Embryonic facial prominence (tissue), 1 donor: ENCODE data around the gene ARMH3.

Experiments used
- DNase-seq: peaks from one replicate; pipeline ENCODE4 v3.0.0-alpha.2; 2016; ENCODE audit errors: extremely low spot score

The ARMH3 gene

GRCh38 chr10:101895781-101896180 is 160.2 kb downstream of the ARMH3 start:
- DNase-seq = no peak

DNA sequence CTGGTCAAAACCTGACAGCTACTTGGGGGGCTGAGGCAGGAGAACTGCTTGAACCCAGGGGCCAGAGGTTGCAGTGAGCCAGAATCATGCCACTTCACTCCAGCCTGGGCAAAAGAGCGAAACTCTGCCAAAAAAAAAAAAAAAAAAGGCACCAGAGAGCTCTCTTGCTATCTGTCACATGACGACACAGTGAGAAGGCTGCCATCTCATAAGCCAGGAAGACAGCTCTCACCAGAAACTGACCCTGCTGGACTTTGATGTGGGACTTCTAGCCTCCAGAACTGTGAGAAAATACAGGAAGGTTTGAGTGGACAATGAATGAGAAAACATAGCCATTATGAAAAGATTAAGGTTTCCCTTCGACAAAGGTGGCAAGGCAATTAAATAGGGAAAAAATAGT is 161.2 kb downstream of the ARMH3 start:
- no peak for DNase-seq

DNA sequence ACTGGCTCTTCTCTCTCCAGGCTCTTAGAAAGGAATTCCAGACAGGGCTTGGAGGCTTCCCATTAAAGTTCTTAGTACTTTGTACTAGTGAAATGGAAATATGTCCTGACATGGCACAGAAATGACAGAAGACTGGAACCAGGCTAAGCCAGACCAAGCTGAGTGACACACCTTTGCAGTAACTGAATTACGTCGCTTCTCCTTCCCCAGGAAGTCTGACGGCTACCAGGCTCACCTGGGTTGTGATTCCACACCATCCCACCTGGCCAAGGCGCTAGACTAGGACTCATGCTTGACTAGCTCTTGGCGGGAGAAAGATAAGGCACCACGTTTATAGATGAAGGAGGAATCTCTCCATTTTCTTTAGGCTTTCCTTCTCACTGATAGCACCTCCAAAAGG is 161.7 kb downstream of the ARMH3 start:
- DNase-seq = no peak

GRCh38 chr10:101893510-101894120 is 162.4 kb downstream of the ARMH3 start:
- no peak for DNase-seq

- DNase-seq = no peak
These were observed 163.1 kb downstream of the ARMH3 start for GRCh38 chr10:101892782-101893391.

DNA sequence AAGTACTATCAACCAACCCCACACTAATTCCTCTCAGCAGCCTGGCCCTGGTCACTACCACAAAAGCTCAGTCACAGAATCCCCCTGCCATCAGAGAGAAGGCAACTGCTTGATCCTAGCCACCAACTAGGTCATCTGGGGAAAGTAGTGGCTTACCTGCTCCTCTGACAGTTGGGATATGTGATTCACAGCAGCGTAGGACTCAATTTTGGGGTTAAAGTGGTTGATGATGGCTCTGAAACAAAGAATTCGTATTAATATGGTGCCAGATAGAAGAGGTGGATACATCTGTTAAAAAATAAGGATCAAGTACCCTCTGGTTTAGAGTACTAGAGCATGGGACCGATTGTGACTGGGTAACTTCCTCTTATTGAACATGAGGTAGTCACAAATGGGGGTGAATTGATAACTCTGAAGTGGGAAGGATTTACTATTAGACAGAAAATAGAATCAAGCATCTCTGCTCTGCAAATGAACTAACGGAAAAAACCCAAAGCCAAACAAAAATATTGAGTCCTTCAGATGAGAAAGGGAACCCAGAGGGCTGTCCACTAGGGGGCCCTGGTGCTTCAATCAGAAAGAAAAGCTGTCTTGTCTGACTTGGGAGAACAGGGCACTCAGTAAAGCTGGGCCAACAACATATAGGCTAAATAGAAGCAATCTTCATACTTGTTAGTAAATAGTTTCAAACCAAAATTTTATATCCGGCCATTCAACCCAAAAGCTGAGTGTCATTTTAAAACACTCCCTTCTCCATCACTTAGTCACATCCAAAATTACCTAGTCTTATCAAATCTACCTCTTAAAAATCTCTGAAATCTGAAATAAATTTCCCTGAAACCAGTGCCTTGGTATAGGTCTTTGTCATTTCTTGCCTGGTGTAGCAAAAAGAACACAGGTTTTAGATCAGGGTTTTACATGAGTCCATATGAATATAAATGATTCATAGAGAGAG is 166.4 kb downstream of the ARMH3 start:
- no peak for DNase-seq

- DNase-seq = no peak
These were observed 167.6 kb downstream of the ARMH3 start for GRCh38 chr10:101888251-101888949.

- DNase-seq = no peak
These were observed 168.2 kb downstream of the ARMH3 start for GRCh38 chr10:101887775-101888174.

DNA sequence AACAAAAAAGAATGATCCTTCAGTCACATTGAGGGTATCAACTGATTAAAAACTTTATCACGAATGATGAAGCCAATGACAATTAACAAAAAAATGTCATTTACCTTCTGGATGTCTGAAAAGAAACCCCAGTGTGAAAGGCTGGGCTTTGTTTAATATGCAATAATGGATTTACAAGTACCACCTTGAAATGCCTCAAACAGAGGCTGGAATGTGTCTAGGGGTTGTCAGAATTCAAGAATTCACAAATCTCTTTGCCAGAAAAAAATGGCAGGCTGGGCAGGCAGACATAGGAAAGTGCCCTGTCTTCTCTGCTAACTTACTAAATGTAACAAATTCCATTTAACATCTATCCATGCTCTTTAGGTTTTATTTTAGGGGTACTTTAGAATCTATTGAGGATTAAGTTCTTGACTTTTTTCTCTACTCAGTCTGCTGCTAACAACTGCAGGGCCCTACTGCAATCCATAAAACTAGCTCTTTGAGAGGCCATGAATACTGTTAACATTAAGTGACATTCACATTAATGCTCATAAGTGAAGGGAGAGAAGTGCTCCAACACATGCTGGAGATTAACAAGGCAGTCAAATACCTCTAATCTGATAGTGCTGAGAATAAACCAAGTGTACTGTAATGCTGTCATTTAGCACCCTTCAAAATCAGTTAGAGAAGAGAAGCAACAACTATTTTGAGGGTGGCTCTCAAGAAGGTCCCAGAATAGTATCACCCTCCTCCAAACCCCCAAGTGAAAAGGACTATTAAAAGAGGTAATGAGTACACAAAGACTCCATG is 169.3 kb downstream of the ARMH3 start:
- no peak for DNase-seq

- no peak for DNase-seq
These were observed 174.8 kb downstream of the ARMH3 start for GRCh38 chr10:101881036-101881774.

GRCh38 chr10:101880232-101880573 is 175.8 kb downstream of the ARMH3 start:
- no peak for DNase-seq

- no peak for DNase-seq
These were observed 176.3 kb downstream of the ARMH3 start for GRCh38 chr10:101879456-101880231.

DNA sequence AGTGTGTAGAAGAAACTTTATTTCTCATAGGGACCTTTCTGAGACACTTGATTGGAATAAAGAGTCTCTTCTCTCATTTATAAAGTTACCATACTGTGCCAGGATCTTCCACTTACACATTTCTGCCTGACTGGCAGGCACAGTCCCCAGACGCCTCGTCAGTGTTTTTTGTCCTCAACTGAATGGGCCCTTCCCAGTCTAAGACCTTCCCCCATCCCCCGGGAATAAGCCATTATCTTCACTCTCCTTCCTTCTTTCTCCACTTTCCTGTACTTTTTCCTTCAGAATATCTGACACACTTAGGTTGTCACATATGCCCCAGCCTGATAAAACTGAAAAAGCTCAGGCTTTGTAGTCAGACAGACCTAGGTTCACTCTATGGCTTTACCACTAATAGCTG is 177.1 kb downstream of the ARMH3 start:
- no peak for DNase-seq

DNA sequence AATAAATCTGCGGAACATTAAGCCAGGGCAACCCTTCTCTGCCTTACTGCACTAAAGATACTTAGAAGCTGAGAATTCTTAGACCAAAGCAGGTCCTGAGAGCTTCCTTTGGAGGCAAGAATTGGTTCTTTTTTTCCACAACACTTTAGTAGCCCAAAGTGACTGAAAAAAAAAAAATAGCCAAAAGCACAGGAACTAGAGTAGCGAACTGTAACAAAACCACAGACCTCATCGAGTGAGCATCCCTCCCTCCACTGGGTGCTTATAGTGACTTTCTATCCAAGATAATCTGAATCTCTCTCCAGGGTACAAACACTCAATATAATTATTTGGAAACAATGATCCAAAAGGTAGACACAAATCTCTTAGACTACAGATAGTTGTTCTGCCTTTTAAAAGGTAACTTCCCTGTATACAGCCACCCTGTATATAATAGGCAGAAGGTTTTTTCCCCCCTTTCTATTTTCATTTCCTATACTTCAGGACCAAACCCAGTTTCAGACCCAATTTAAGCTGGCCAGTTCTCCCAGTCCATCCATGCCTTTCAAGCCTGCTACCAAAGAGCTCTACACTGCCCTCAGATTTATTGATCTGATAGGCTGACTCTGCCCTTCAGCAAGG is 180.8 kb downstream of the ARMH3 start:
- no peak for DNase-seq

GRCh38 chr10:101874252-101874651 is 181.7 kb downstream of the ARMH3 start:
- DNase-seq = no peak

DNA sequence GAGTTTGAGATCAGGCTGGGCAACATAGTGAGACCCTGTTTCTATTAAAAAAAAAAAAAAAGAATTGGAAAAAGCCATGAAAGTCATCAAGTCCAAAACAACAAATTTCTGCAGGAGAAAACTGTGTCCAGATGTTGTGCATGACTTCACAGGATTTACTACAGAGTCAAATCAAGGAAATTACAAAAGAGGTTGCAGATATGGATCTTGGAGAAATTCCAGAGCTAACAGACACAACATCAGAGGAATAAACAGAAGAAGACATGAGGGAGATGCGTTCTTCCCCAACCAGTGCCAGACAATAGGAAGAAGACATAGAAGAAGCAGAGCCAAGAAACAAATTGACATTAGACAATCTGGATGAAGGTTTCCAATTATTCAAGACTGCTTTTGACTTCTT is 188.0 kb downstream of the ARMH3 start:
- no peak for DNase-seq

GRCh38 chr10:101859530-101859929 is 196.4 kb downstream of the ARMH3 start:
- no peak for DNase-seq

GRCh38 chr10:101858723-101859500 is 197.1 kb downstream of the ARMH3 start:
- no peak for DNase-seq
